A549 treated with DMSO at 1 μM for 4 hours (cell line): ENCODE data around the gene OR10K1. TPM values are rescaled to one million over a fixed set of nuclear protein-coding genes. Genes with fewer than 3 reads are reported as not detected.

ENCODE experiments used
- total RNA-seq: library from RNA; stranded (reverse); fragments of 200-300 nt; extraction: Qiagen RNA extraction; gene quantifications from 5 replicates; pipeline ENCODE4 v1.2.3, GENCODE V29; 2022; ENCODE audit warnings: low read depth

OR10K1 gene
- total RNA-seq: not detected in 5 replicates

GRCh38 chr1:158461534-158461933 is at the start of gene OR10K1:
OR10K1 (plus strand) TSS chr1:158461834; CDS start chr1:158465562, 3,728 bp downstream.

GRCh38 chr1:158426137-158426536 is 35.5 kb upstream of the OR10K1 start, which contains the start of gene OR10K2:
OR10K2 (minus strand) TSS chr1:158426237; CDS start chr1:158420866, 5,371 bp downstream.

GRCh38 chr1:158471920-158472319 is 10.3 kb downstream of the OR10K1 start, which contains the start of gene OR10R2:
OR10R2 (plus strand) TSS chr1:158472220; CDS start chr1:158472326, 106 bp downstream.

Other genes starting within 250 kb of the OR10K1 start
- not detected in 5 replicates for gene CD1A, start 207.4 kb upstream of the OR10K1 start, total RNA-seq
- gene CD1C, start 171.9 kb upstream of the OR10K1 start, total RNA-seq: not detected in 5 replicates
- not detected in 5 replicates for gene CD1B, start 130.3 kb upstream of the OR10K1 start, total RNA-seq
- gene CD1E, start 107.9 kb upstream of the OR10K1 start, total RNA-seq: not detected in 5 replicates
- gene OR10T2, start 62.4 kb upstream of the OR10K1 start, total RNA-seq: not detected in 5 replicates
- not detected in 5 replicates for gene OR10K2, start 35.6 kb upstream of the OR10K1 start, total RNA-seq
- gene OR10R2, start 10.4 kb downstream of the OR10K1 start, total RNA-seq: not detected in 5 replicates
- not detected in 5 replicates for gene OR6Y1, start 92.6 kb downstream of the OR10K1 start, total RNA-seq
- gene OR6P1, start 108.7 kb downstream of the OR10K1 start, total RNA-seq: not detected in 5 replicates
- gene OR10X1, start 118.1 kb downstream of the OR10K1 start, total RNA-seq: not detected in 5 replicates
- not detected in 5 replicates for gene OR10Z1, start 143.4 kb downstream of the OR10K1 start, total RNA-seq
- not detected in 5 replicates for gene SPTA1, start 224.9 kb downstream of the OR10K1 start, total RNA-seq
- not detected in 5 replicates for gene OR6K2, start 238.8 kb downstream of the OR10K1 start, total RNA-seq